GM12878 (cell line): ENCODE data around the gene CHN1. TPM values are rescaled to one million over a fixed set of nuclear protein-coding genes. Genes with fewer than 3 reads are reported as not detected.

Source experiments
- ATAC-seq: fragments of 200-7000 bp; cut with Tn5 transposase; 3 replicates; pipeline ENCODE4 v1.9.1; 2020; ENCODE audit warnings: mild to moderate bottlenecking, moderate library complexity
- BruUV-seq: library from RNA; stranded (reverse); fragments of 400-500 nt; replicated peaks from 2 replicates; lab custom pipeline; 2021; lab: Mats Ljungman, UMichigan
- CTCF ChIA-PET: fragments of 300-600 bp; sonication (Branson Sonifier 250); formaldehyde crosslinking; extraction: SDS; loops from one replicate; lab custom pipeline; 2021; ENCODE audit warnings: inconsistent platforms; lab: Yijun Ruan, JAX
- POLR2A ChIA-PET: fragments of 350-600 bp; formaldehyde crosslinking; extraction: SDS; loops from one replicate; lab custom pipeline; 2021; ENCODE audit warnings: inconsistent platforms; lab: Charles Lee
- RAD21 ChIA-PET: fragments of 300-600 bp; sonication (Branson Sonifier 250); formaldehyde crosslinking; loops from one replicate; lab custom pipeline; 2023; ENCODE audit warnings: antibody characterized with exemption; ENCODE audit not compliant: unreplicated experiment; lab: Charles Lee
- SMC1A ChIA-PET: fragments of 300-600 bp; sonication (Branson Sonifier 250); formaldehyde crosslinking; loops from one replicate; lab custom pipeline; 2023; ENCODE audit not compliant: unreplicated experiment, uncharacterized antibody; lab: Charles Lee
- DNase-seq: peaks from one replicate; pipeline ENCODE4 v3.0.0-alpha.2; 2011; ENCODE audit warnings: low read depth, low spot score
- FAIRE-seq: peaks from 3 replicates; lab custom pipeline; 2011; peaks lifted over from hg19 to GRCh38; lab: Jason Lieb, UNC
- H2AFZ ChIP-seq: 2 replicates; pipeline ENCODE4 v1.6.0; 2011; ENCODE audit warnings: low read depth, low read length, control low read depth; ENCODE audit not compliant: control insufficient read depth
- H3K27ac ChIP-seq: 2 replicates; pipeline ENCODE4 v1.5.1; 2011; ENCODE audit warnings: control low read depth; ENCODE audit not compliant: control insufficient read depth, insufficient read depth
- H3K27me3 ChIP-seq, 2 experiments: replicated peaks in 1 of 2; 2 replicates each; pipeline versions ENCODE4 v1.6.0 to v1.6.1; 2011; ENCODE audit warnings: low read length in 1 of 2; ENCODE audit not compliant: control insufficient read depth in 2 of 2, insufficient read depth in 2 of 2
- H3K36me3 ChIP-seq, 2 experiments: 2 replicates each; pipeline ENCODE4 v1.5.1; 2011; ENCODE audit warnings: low read length in 1 of 2; ENCODE audit not compliant: control insufficient read depth in 2 of 2, insufficient read depth in 2 of 2
- H3K4me1 ChIP-seq: 2 replicates; pipeline ENCODE4 v1.6.1; 2011; ENCODE audit warnings: mild to moderate bottlenecking, low read length, moderate library complexity, mixed read lengths; ENCODE audit not compliant: control insufficient read depth, insufficient read depth
- H3K4me2 ChIP-seq: 2 replicates; pipeline ENCODE4 v1.6.0; 2011; ENCODE audit warnings: control low read depth; ENCODE audit not compliant: control insufficient read depth, insufficient read depth
- H3K4me3 ChIP-seq: fragments of 200-600 bp; sonication (generic); 2 replicates; pipeline ENCODE4 v1.5.1; 2016
- H3K79me2 ChIP-seq: 2 replicates; pipeline ENCODE4 v1.6.0; 2011; ENCODE audit warnings: low read length; ENCODE audit not compliant: control insufficient read depth, insufficient read depth
- H3K9ac ChIP-seq: 2 replicates; pipeline ENCODE4 v1.8.0; 2011; ENCODE audit warnings: low read length, control low read depth, mixed read lengths; ENCODE audit not compliant: control insufficient read depth, insufficient read depth
- H3K9me3 ChIP-seq: replicated peaks from 3 replicates; pipeline ENCODE4 v1.5.1; 2011; ENCODE audit warnings: mild to moderate bottlenecking, low read length; ENCODE audit not compliant: control insufficient read depth, insufficient read depth
- H4K20me1 ChIP-seq: 2 replicates; pipeline ENCODE4 v1.6.0; 2011; ENCODE audit not compliant: control insufficient read depth, insufficient read depth
- BCLAF1 ChIP-seq: fragments of 450-650 bp; IDR thresholded peaks from 2 replicates; pipeline ENCODE4 v1.6.1; 2017; ENCODE audit warnings: antibody characterized with exemption, mild to moderate bottlenecking, moderate library complexity
- BRCA1 ChIP-seq: IDR thresholded peaks from 2 replicates; pipeline ENCODE4 v1.6.1; 2011; ENCODE audit warnings: low read depth, low read length, improper control_type of control experiment
- FOXK2 ChIP-seq: fragments of 450-650 bp; IDR thresholded peaks from 2 replicates; pipeline ENCODE4 v1.6.1; 2017; ENCODE audit warnings: mild to moderate bottlenecking, moderate library complexity
- JUND ChIP-seq: IDR thresholded peaks from 2 replicates; pipeline ENCODE4 v1.6.1; 2012; ENCODE audit warnings: low read depth, mild to moderate bottlenecking, low read length, improper control_type of control experiment, moderate library complexity
- POLR2AphosphoS5 ChIP-seq: IDR thresholded peaks from 2 replicates; pipeline ENCODE4 v1.6.1; 2011; ENCODE audit warnings: mild to moderate bottlenecking, low read length, inconsistent platforms
- PRDM15 ChIP-seq: fragments of 450-650 bp; formaldehyde crosslinking; IDR thresholded peaks from 2 replicates; pipeline ENCODE4 v1.4.0; 2020; ENCODE audit warnings: mild to moderate bottlenecking, moderate library complexity
- RAD21 ChIP-seq: IDR thresholded peaks from 2 replicates; pipeline ENCODE4 v1.6.1; 2011; ENCODE audit warnings: mild to moderate bottlenecking, low read depth, low read length, moderate library complexity; ENCODE audit not compliant: insufficient read depth
- RB1 ChIP-seq: fragments of 450-650 bp; formaldehyde crosslinking; IDR thresholded peaks from 2 replicates; pipeline ENCODE4 v1.6.1; 2017; ENCODE audit warnings: mild to moderate bottlenecking, borderline replicate concordance
- RCOR1 ChIP-seq: conservative IDR thresholded peaks from 2 replicates; pipeline ENCODE4 v1.6.1; 2012; ENCODE audit warnings: low read depth, low read length, improper control_type of control experiment
- SMC3 ChIP-seq: IDR thresholded peaks from 2 replicates; pipeline ENCODE4 v1.6.1; 2011; ENCODE audit warnings: low read length, improper control_type of control experiment, borderline replicate concordance
- STAT1 ChIP-seq: fragments of 450-650 bp; conservative IDR thresholded peaks from 2 replicates; pipeline ENCODE4 v1.6.1; 2014; ENCODE audit warnings: antibody characterized with exemption, mild to moderate bottlenecking
- SUZ12 ChIP-seq: fragments of 200-600 bp; sonication (generic); IDR thresholded peaks from one replicate; pipeline ENCODE4 v1.6.1; 2018; ENCODE audit warnings: antibody characterized with exemption, mild to moderate bottlenecking; ENCODE audit not compliant: unreplicated experiment
- YBX1 ChIP-seq: fragments of 450-650 bp; IDR thresholded peaks from 2 replicates; pipeline ENCODE4 v1.6.1; 2016; ENCODE audit warnings: antibody characterized with exemption
- ZBTB33 ChIP-seq: fragments of 450-650 bp; IDR thresholded peaks from 2 replicates; pipeline ENCODE4 v1.6.1; 2017; ENCODE audit warnings: mild to moderate bottlenecking
- ZNF24 ChIP-seq: fragments of 450-650 bp; IDR thresholded peaks from 2 replicates; pipeline ENCODE4 v1.6.1; 2017; ENCODE audit warnings: antibody characterized with exemption, mild to moderate bottlenecking
- WGBS: methylation state at CpG from one replicate; pipeline ENCODE4 v1.1.6; 2016; ENCODE audit warnings: low lambda C conversion rate; ENCODE audit not compliant: insufficient replicate concordance, insufficient coverage; ENCODE audit errors: missing lambda C conversion rate; 5-methylcytosine and 5-hydroxymethylcytosine counted together
- in situ Hi-C: fragments of 300-500 bp; cut with MboI; formaldehyde crosslinking; loops from 9 replicates; pipeline ENCODE4 v1.14.3; 2018; ENCODE audit warnings: mixed read lengths
- intact Hi-C: fragments of 100-400 bp; cut with micrococcal nuclease; formaldehyde crosslinking; loops from one replicate; pipeline ENCODE4 v1.14.2; 2022; ENCODE audit not compliant: unreplicated experiment
- polyA plus RNA-seq, 11 experiments: library from polyadenylated mRNA; depleted of rRNA in 4 of 11; unstranded in 6 of 11; stranded (reverse) in 5 of 11; fragments of >200 nt; fragmentation: Nextera tagmentation in 4 of 11; fragmentation: Illumina TruSeq in 1 of 11; extraction: Ambion mirVana in 4 of 11; extraction: Trizol in 1 of 11; gene quantifications; 1 replicate in 1 of 11; 2 replicates in 10 of 11; pipeline versions ENCODE4 v1.2.1 to v1.2.3, GENCODE V29; 2011 to 2016; ENCODE audit warnings: inconsistent platforms in 2 of 11, missing spikeins in 2 of 11, low read depth in 1 of 11
- total RNA-seq, 4 experiments: library from RNA; depleted of rRNA in 3 of 4; stranded (reverse); fragments of >200 nt in 3 of 4; fragmentation: Illumina TruSeq in 1 of 4; extraction: Trizol in 1 of 4; gene quantifications; 2 replicates each; pipeline versions ENCODE4 v1.2.1 to v1.2.3, GENCODE V29; 2013 to 2021

CHN1 gene
- total and polyA plus RNA-seq, 10 of the 15 experiments (the other 5 are each of a cell fraction or from before 2014, with no cell fraction given): 0.18 to 0.92 (median 0.53) TPM; not detected in 1

GRCh38 chr2:175030380-175031271, 25.4 kb upstream of the CHN1 start:
- ChIA-PET CTCF (interaction anchor here (0.7 to 3.1 kb wide), 9 partner anchors 14 to 335 kb away, joined by 3 to 9 read pairs (median 4); no protein-coding TSS in a partner anchor), RAD21 (interaction anchor here (0.7 kb wide), 1 partner anchor 221 kb away, joined by 3 read pairs; no protein-coding TSS in a partner anchor), SMC1A (interaction anchor here (1.2 kb wide), 2 partner anchors 177 to 250 kb away, joined by 3 read pairs; no protein-coding TSS in a partner anchor), POLR2A (interaction anchor here (1.2 kb wide), 1 partner anchor 11 kb away, joined by 3 read pairs; no protein-coding TSS in a partner anchor)
- no peak for FAIRE-seq
- 59% methylated on average over 5 of the region's 5 CpGs for WGBS
- Histone ChIP-seq H3K4me2 (no peak overlapping the region), H3K4me1 (no peaks in the 10 kb centered on the region), H3K9ac (no peak overlapping the region), H3K36me3 (no peaks in the 10 kb centered on the region), H3K9me3 (no peaks in the 10 kb centered on the region), H3K4me3 (no peak overlapping the region), H3K79me2 (no peaks in the 10 kb centered on the region), H3K27me3 (no peaks in the 10 kb centered on the region), H4K20me1 (no peaks in the 10 kb centered on the region), H3K27ac (no peak overlapping the region), H2AFZ (no peak overlapping the region)
- BruUV-seq: no TSS peak
- intact Hi-C loops (loop anchor here (5.0 kb wide), 1 partner anchor 252 kb away; no protein-coding TSS in a partner anchor), in situ Hi-C loops (no loop called here)
- peak; percentile 80 for ATAC-seq
- DNase-seq: no peak
- TF ChIP-seq STAT1 (no peak), RAD21 (peak; percentile 50), RB1 (no peak), JUND (no peak), FOXK2 (no peak), SUZ12 (no peak), YBX1 (no peak), POLR2AphosphoS5 (no peak), RCOR1 (no peak), PRDM15 (no peak), ZNF24 (no peak), BCLAF1 (no peak), BRCA1 (no peak), ZBTB33 (no peak), SMC3 (peak; percentile 18; the same call in 1 of the 2 replicates)
